Anterior cingulate cortex (tissue), 58 donors: ENCODE results near the gene LY9.

ENCODE experiments used
- DNase-seq, 58 donors: peaks; one replicate each; lab custom pipeline; 2025; lab: John Stamatoyannopoulos, UW

The LY9 gene

GRCh38 chr1:160800142-160800541 lies 4.2 kb downstream of the LY9 start:
- DNase-seq: no peak

GRCh38 chr1:160800645-160801408 lies 4.9 kb downstream of the LY9 start:
- no peak for DNase-seq

- DNase-seq: no peak
These were observed 6.0 kb downstream of the LY9 start for GRCh38 chr1:160801836-160802580.

GRCh38 chr1:160806109-160806665 lies 10.2 kb downstream of the LY9 start:
- DNase-seq: no peak

- no peak for DNase-seq
These were observed 10.8 kb downstream of the LY9 start for GRCh38 chr1:160806784-160807183.

- no peak for DNase-seq
These were observed 11.3 kb downstream of the LY9 start for GRCh38 chr1:160807247-160807646.

GRCh38 chr1:160807738-160808137 lies 11.8 kb downstream of the LY9 start:
- no peak for DNase-seq

- no peak for DNase-seq
These were observed 12.3 kb downstream of the LY9 start for GRCh38 chr1:160808289-160808688.

- no peak for DNase-seq
These were observed 14.5 kb downstream of the LY9 start for GRCh38 chr1:160810486-160810885.

GRCh38 chr1:160811147-160811546 lies 15.2 kb downstream of the LY9 start:
- DNase-seq: no peak

- DNase-seq: no peak
These were observed 17.2 kb downstream of the LY9 start for GRCh38 chr1:160813215-160813614.

- no peak for DNase-seq
These were observed 18.3 kb downstream of the LY9 start for GRCh38 chr1:160814316-160814715.

GRCh38 chr1:160814856-160815255 lies 18.9 kb downstream of the LY9 start:
- DNase-seq: no peak

- DNase-seq: no peak
These were observed 22.4 kb downstream of the LY9 start for GRCh38 chr1:160818207-160818937.

GRCh38 chr1:160819186-160819585 lies 23.2 kb downstream of the LY9 start:
- DNase-seq: no peak

GRCh38 chr1:160821627-160822026 lies 25.7 kb downstream of the LY9 start:
- no peak for DNase-seq

GRCh38 chr1:160823296-160823695 lies 27.3 kb downstream of the LY9 start:
- DNase-seq: no peak

GRCh38 chr1:160826546-160826945 lies 30.6 kb downstream of the LY9 start:
- DNase-seq: no peak

GRCh38 chr1:160827418-160827817 lies 31.4 kb downstream of the LY9 start:
- no peak for DNase-seq

GRCh38 chr1:160829766-160830165 lies 33.8 kb downstream of the LY9 start:
- no peak for DNase-seq
